Keratinocyte (primary cell): Measurements from ENCODE around the gene FBXW12.

Experiments used
- EZH2 ChIP-seq: IDR thresholded peaks from one replicate; pipeline ENCODE4 v1.6.1; 2012; ENCODE audit warnings: inconsistent platforms, mild to moderate bottlenecking, low read length, moderate library complexity
- TF ChIP-seq, protein P1 (sequence below), 3 experiments: IDR thresholded peaks in 1 of 3; conservative IDR thresholded peaks in 1 of 3; optimal IDR thresholded peaks in 1 of 3; 2 replicates in 2 of 3; 3 replicates in 1 of 3; pipeline versions ENCODE3 to v1.5.1; 2011; ENCODE audit warnings: low read length in 3 of 3, mild to moderate bottlenecking in 3 of 3, moderate library complexity in 2 of 3, control low read depth in 1 of 3, inconsistent platforms in 1 of 3; ENCODE audit not compliant: insufficient read depth in 2 of 3; ENCODE audit errors: extremely low read depth in 1 of 3

DNA sequence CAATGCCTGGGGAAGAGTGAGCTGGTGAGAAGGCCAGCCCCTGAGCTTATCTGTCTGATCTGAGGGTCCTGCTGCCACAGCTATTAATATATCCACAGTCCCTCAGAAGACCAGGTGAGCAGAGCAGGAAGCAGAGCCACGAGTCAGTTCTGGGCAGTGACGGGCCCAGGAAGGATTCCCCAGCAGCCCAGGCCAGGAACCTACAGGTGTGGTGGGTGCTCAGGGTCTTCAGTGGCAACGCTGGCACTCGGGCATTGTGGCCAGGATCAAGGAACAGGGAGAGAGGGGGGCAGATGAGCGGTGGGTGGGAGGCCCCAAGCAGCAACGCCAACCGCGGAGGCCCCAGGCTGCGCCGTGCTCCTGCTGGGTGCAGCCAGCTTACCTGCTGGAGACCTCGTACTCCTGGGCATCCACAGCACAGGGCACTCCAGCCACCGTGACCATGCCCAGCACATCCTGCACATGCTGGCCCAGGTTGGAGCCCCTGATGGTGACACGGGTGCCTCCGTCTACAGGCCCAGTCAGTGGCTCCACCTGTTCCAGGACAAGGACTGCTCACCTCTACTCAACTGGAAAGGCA is 45.6 kb downstream of the FBXW12 start:
- TF ChIP-seq, protein P1, sequence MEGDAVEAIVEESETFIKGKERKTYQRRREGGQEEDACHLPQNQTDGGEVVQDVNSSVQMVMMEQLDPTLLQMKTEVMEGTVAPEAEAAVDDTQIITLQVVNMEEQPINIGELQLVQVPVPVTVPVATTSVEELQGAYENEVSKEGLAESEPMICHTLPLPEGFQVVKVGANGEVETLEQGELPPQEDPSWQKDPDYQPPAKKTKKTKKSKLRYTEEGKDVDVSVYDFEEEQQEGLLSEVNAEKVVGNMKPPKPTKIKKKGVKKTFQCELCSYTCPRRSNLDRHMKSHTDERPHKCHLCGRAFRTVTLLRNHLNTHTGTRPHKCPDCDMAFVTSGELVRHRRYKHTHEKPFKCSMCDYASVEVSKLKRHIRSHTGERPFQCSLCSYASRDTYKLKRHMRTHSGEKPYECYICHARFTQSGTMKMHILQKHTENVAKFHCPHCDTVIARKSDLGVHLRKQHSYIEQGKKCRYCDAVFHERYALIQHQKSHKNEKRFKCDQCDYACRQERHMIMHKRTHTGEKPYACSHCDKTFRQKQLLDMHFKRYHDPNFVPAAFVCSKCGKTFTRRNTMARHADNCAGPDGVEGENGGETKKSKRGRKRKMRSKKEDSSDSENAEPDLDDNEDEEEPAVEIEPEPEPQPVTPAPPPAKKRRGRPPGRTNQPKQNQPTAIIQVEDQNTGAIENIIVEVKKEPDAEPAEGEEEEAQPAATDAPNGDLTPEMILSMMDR (optimal IDR thresholded peaks at IDR 0.05 in 1 of 3, IDR thresholded peaks at IDR 0.05 in 1 of 3, conservative IDR thresholded peaks at IDR 0.05 in 1 of 3; ENCODE audit: extremely low read depth in 1 of 3, insufficient read depth in 2 of 3, low read length in 3 of 3), result no peak
- TF ChIP-seq EZH2, result no peak
